Stimulated activated CD8-positive, alpha-beta memory T cell treated with anti-CD3 and anti-CD28 coated beads, Interleukin-7, amount 100 ng/mL, for 48 hours (primary cell): Measurements from ENCODE around the gene NTRK1.

Experiments
- DNase-seq, 2 donors: peaks; one replicate each; pipeline ENCODE4 v3.0.0-alpha.2; 2020; ENCODE audit warnings: low read depth in 1 of 2; ENCODE audit errors: extremely low read depth in 1 of 2

The NTRK1 gene

DNA sequence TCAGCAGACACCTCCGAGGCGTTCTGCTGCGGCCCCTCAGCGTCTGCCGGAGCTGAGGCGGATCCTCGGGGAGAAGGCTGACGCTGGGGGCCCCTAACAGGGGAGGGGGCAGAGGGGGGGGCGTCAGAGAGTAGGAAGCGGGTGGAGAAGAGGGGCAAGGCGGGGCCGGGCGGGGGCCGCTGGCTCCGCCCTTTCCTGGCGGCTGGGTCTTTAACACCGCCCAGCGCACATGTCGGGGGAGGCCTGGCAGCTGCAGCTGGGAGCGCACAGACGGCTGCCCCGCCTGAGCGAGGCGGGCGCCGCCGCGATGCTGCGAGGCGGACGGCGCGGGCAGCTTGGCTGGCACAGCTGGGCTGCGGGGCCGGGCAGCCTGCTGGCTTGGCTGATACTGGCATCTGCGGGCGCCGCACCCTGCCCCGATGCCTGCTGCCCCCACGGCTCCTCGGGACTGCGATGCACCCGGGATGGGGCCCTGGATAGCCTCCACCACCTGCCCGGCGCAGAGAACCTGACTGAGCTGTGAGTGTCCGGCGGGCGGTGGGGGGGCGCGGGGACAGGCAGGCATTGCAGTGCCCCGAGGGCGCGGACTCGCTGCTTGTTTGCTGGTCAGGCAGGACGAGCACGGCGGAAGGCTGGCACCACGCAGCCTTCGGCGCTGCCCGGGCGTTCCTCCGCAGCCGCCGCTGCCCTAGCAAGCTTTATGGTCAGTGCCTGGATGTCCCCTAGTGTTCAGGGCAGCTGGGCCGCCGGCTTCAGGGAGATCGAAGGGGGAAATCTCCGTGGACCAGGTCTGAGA is at the start of gene NTRK1:
Gene NTRK1 (plus strand): TSS at position 238 of the 796 bp plus-strand sequence. CDS start 70 bp downstream, at position 308.
- DNase-seq = peak in 1 of 2 donors; percentile 37

DNA sequence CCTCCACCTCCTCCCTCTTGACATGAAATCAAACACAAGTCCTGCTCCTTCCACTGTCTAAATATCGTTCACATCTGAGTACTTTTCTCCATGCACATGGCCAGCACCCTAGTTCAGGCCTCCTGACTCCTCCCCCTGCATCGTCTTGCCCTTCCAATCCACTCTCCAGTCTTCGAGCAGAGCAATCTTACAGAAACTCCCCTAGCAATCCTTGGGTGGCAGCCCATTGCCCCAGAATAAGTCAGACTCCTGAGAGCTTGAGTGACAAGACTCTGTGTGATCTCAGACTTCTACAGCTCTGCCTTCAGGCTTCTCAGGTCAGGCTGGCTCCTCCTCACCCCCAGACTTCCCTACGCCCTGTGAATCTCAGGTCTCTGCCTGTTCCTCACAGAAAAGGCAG is 49.5 kb upstream of the NTRK1 start:
- DNase-seq = no peak

- DNase-seq = no peak
These were observed 48.2 kb upstream of the NTRK1 start for GRCh38 chr1:156812293-156812990.

DNA sequence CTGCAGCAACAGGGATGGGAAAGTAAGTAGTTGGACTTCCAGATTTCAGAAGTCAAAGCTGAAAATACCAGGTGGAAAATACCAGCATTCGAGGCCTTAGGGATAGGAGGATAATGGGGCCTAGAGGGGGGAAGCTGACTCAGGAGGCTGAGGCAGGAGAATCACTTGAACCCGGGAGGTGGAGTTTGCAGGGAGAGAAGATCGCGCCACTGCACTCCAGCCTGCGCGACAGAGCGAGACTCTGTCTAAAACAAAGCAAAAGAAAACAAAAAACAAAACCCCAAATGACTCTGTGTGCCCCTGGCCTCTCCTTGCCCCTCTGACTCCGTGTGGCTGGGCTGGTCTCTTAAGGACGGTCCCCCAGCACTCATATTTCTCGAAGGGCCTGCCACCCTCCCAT is 47.4 kb upstream of the NTRK1 start:
- no peak for DNase-seq

- DNase-seq = peak; percentile 55 to 67
These were observed 46.7 kb upstream of the NTRK1 start for GRCh38 chr1:156813750-156814570.

DNA sequence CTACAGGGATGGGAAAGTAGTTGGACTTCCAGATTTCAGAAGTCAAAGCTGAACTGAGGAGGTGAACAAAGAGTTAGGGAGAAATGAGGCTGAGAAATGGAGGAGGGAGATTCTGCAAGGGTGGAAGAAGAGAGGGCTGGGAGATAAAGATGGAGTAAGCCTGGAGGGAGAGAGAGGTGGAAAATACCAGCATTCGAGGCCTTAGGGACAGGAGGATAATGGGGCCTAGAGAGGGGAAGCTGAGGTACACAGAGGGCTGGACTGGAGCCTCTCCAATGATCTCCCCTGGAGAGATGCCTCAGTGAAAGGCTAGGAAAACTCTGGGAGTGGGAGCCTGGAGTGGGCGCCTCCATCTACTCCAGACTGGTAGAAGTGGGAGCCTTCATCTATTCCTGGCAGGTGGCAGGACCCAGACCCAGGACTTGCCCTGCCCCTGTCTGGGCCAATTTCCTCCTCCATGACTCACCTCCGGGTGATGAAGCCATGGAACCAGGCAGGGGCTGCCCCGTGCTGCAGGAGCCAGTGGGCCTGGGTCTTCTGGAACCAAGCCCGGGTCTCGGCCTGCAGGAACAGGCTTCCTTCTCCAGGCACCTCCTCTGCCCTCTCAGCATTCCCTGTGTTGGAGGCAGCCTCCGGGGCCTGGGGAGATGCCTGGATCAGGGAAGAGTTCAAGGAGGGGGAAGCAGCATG is 45.9 kb upstream of the NTRK1 start:
- no peak for DNase-seq

DNA sequence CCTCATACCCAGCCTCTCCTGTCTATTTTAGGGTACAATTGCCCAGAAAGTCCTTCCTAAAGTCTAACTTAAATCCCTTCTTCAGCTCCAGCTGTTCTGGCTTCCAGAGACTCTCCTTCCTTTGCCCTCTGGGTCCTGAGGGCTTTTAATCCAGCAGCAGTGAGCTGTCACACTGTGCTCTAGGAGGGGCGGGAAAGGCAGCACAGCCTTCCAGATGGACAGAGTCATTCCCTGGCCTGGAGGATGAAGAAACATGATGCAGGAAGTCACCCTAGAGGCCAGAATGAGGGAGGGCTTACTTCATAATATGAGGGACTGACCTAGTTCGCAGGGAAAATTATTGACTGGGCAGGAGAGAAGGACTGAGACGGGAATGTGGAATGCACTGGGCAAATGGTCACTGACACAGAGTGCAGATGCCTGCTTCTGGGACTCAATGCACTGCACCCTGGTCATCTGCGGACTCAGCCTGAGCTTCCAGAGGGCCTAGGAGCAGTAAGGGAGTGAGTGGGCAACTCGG is 45.3 kb upstream of the NTRK1 start:
- no peak for DNase-seq

- no peak for DNase-seq
These were observed 44.7 kb upstream of the NTRK1 start for GRCh38 chr1:156815961-156816422.

GRCh38 chr1:156816561-156817328 is 43.9 kb upstream of the NTRK1 start, which contains the start of gene SH2D2A:
Gene SH2D2A (minus strand): TSS chr1:156816848. CDS start chr1:156816708, 140 bp downstream.
- DNase-seq = peak; percentile 91 to 97

- DNase-seq = peak in 1 of 2 donors; percentile 75
These were observed 38.9 kb upstream of the NTRK1 start for GRCh38 chr1:156821801-156822200.

DNA sequence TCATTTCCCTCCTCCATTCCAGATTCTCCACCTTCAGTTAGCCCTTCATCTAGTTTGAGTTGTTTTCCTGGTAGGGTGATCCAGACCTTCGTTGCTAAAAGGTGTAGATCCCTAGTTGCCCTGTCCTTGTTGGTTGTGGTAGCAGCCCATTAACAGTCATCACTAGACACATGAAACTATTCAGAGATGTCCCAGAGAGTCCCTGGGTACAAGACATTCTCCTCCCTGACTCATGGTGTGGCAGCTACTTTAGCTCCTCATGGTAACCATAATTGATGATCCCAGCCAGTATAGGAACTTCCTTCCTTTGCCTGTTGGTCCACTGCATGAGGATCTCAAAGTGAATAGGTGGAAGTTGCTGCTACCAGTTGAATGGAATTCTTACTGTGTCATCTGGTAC is 38.0 kb upstream of the NTRK1 start:
- no peak for DNase-seq

DNA sequence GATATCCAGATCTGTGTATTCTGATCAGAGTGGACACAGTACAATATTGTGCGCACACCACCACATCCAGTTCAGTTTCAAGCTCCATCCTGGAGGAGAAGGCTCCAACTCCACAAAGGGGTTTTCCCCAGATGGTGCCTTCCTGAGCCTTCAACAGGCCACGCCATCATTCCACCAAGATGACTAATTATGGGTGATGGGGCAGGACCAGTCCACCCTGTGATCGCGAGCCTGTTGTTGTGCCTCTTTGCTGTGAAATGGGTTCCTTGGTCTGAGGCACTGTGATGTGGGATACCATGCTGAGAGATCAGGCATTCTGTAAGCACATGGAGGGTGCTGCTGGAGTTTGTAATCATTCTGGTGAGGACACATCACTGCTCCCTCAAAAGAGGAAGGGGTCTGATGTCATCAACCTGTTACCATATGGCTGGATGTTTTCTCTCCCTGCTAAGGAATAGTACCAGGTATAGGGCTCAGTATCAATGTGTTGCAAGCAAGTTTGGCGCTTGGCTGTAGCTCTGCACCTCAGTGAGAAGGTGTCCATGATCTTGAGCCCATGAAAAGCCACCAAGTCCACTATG is 37.4 kb upstream of the NTRK1 start:
- no peak for DNase-seq

GRCh38 chr1:156826630-156827029 is 34.0 kb upstream of the NTRK1 start:
- DNase-seq = no peak

DNA sequence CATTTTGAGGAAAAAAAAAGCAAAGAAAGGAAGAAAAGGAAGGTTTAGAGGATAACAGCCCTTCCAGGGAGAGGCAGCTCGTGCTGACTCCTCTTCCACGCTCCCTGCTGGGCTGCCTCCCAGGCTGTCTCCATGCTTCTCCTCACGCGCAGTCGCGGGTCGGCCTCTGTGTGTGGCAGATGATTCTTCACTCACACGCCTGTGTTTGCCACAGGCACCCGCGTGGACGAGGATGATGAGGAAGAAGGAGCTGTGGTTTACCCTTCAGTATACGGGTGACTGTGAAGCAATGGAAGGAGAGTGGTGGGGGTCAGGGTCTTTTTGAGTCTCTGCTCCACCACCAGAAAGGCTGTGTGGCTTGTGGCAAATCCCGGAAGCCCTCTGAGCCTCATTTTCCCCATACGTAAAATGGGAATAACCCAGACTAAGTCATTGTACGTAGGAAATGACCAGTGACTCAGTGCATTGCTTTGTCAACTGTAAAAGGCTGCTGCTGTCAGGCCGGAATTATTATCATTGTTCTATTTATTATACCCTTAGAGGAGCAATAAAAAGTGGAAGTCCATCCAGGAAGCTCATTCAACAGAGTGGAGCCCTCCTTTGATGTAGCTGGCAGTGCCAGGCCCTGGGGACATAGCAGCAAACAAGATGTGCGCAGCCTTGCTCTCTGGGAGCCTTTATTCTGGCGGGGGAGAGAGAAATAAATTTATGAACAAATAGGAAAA is 32.1 kb upstream of the NTRK1 start:
- no peak for DNase-seq

GRCh38 chr1:156832434-156832833 is 28.2 kb upstream of the NTRK1 start:
- no peak for DNase-seq

DNA sequence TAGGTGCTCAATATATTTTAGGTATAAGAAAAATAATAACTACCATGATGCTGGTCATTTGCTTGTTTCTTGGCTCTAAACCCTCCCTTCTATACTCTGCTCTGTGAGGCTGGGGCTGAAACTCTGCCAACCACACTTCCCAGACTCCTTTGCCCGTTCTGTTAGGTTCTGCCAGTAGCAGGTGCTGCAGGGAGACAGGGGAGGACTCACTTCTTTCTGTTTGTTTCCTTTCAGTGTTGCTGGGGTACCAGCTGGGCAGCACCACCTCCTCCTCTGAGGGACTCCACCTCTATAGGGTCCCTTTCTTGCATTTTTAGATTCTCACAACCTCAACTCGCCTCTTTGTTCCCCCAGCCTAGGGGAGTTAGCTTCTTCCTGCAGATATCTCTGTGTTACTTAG is 27.1 kb upstream of the NTRK1 start:
- DNase-seq = no peak

DNA sequence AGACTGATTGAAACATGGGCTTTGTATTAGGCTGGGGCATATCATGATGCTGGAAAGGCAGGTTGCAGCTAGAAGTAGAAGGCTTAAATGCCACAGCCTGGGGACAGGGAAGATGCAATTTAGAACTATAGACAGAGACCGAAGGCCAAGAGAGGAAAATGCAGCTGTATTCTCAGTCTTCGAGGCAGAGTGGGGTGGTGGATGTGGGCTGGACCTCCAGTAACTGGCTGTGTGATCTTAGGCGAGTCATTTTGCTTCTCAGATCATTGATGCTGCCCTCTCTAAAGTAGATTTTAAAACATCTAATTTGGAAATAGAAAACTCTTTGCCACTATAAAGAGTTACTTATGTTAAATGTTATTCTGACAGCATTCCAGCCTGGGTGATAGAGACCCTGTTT is 26.3 kb upstream of the NTRK1 start:
- DNase-seq = no peak

- peak in 1 of 2 donors; percentile 70 for DNase-seq
These were observed 24.5 kb upstream of the NTRK1 start for GRCh38 chr1:156836041-156836654.
